WTC11 (cell line): ENCODE data around the gene MAPK8IP1. TPM values are rescaled to one million over a fixed set of nuclear protein-coding genes. Genes with fewer than 3 reads are reported as not detected.

Source experiments
- ATAC-seq: fragments of 200-7000 bp; cut with Tn5 transposase; 2 replicates; pipeline ENCODE4 v1.10.0; 2021; ENCODE audit warnings: mild to moderate bottlenecking, moderate library complexity
- CTCF ChIA-PET: fragments of 300-600 bp; sonication (Branson Sonifier 250); formaldehyde crosslinking; loops from one replicate; lab custom pipeline; 2021; ENCODE audit warnings: antibody characterized with exemption; lab: Charles Lee
- POLR2A ChIA-PET: fragments of 350-600 bp; sonication (Branson Sonifier 250); formaldehyde crosslinking; loops from one replicate; lab custom pipeline; 2021; ENCODE audit warnings: antibody characterized with exemption; lab: Charles Lee
- DNase-seq: peaks from one replicate; pipeline ENCODE4 v3.0.0; 2021; ENCODE audit warnings: low spot score
- H3K27ac Mint-ChIP-seq: 2 replicates; pipeline ENCODE4 v1.8.0; 2021; ENCODE audit warnings: mixed read lengths
- H3K27me3 Mint-ChIP-seq: 2 replicates; pipeline ENCODE4 v1.8.0; 2021; ENCODE audit warnings: low read depth, mild to moderate bottlenecking, moderate library complexity, mixed read lengths
- H3K36me3 Mint-ChIP-seq: 2 replicates; pipeline ENCODE4 v1.8.0; 2021; ENCODE audit warnings: mixed read lengths
- H3K4me1 Mint-ChIP-seq: 2 replicates; pipeline ENCODE4 v1.8.0; 2022; ENCODE audit warnings: mixed read lengths
- H3K4me3 Mint-ChIP-seq: 2 replicates; pipeline ENCODE4 v1.8.0; 2021; ENCODE audit warnings: mild to moderate bottlenecking, moderate library complexity, mixed read lengths
- H3K9me3 Mint-ChIP-seq: 2 replicates; pipeline ENCODE4 v1.8.0; 2021; ENCODE audit warnings: mixed read lengths
- ATF6 ChIP-seq: sonication (generic); formaldehyde crosslinking; IDR thresholded peaks from 2 replicates; pipeline ENCODE4 v1.8.1; 2023; ENCODE audit warnings: mild to moderate bottlenecking, missing genetic modification reagents
- E2F4 ChIP-seq: sonication (generic); formaldehyde crosslinking; IDR thresholded peaks from 2 replicates; pipeline ENCODE4 v1.8.1; 2022; ENCODE audit warnings: low read depth, mild to moderate bottlenecking, moderate library complexity, missing genetic modification reagents, borderline replicate concordance
- ELF4 ChIP-seq: sonication (generic); formaldehyde crosslinking; IDR thresholded peaks from 2 replicates; pipeline ENCODE4 v1.8.1; 2022; ENCODE audit warnings: low read depth, mild to moderate bottlenecking, moderate library complexity, missing genetic modification reagents
- ETV6 ChIP-seq: sonication (generic); formaldehyde crosslinking; IDR thresholded peaks from 2 replicates; pipeline ENCODE4 v1.8.1; 2022; ENCODE audit warnings: mild to moderate bottlenecking, missing genetic modification reagents
- GABPB1 ChIP-seq: sonication (generic); formaldehyde crosslinking; IDR thresholded peaks from 2 replicates; pipeline ENCODE4 v1.8.1; 2023; ENCODE audit warnings: mild to moderate bottlenecking, missing genetic modification reagents
- HMGA2 ChIP-seq: fragments of 250-450 bp; sonication (Bioruptor Pico); IDR thresholded peaks from 2 replicates; pipeline ENCODE4 v1.4.0; 2021; ENCODE audit warnings: mild to moderate bottlenecking, moderate library complexity
- KAT7 ChIP-seq: sonication (generic); formaldehyde crosslinking; IDR thresholded peaks from 2 replicates; pipeline ENCODE4 v1.8.1; 2023; ENCODE audit warnings: missing genetic modification reagents, mild to moderate bottlenecking, borderline replicate concordance
- MLX ChIP-seq: sonication (generic); formaldehyde crosslinking; IDR thresholded peaks from 2 replicates; pipeline ENCODE4 v1.8.1; 2023; ENCODE audit warnings: mild to moderate bottlenecking, missing genetic modification reagents, moderate library complexity
- MYBL2 ChIP-seq: sonication (generic); formaldehyde crosslinking; IDR thresholded peaks from 2 replicates; pipeline ENCODE4 v1.8.1; 2023; ENCODE audit warnings: mild to moderate bottlenecking, moderate library complexity, missing genetic modification reagents
- RELA ChIP-seq: sonication (generic); formaldehyde crosslinking; IDR thresholded peaks from 2 replicates; pipeline ENCODE4 v1.8.1; 2022; ENCODE audit warnings: missing genetic modification reagents, mild to moderate bottlenecking, borderline replicate concordance
- TP53 ChIP-seq: sonication (generic); formaldehyde crosslinking; IDR thresholded peaks from 2 replicates; pipeline ENCODE4 v1.8.1; 2023; ENCODE audit warnings: mild to moderate bottlenecking, missing genetic modification reagents
- ZNF121 ChIP-seq: sonication (generic); formaldehyde crosslinking; IDR thresholded peaks from 2 replicates; pipeline ENCODE4 v1.8.0; 2023; ENCODE audit warnings: missing genetic modification reagents
- ZNF219 ChIP-seq: sonication (generic); formaldehyde crosslinking; IDR thresholded peaks from 2 replicates; pipeline ENCODE4 v1.8.0; 2023; ENCODE audit warnings: missing genetic modification reagents, mild to moderate bottlenecking, borderline replicate concordance
- ZNF396 ChIP-seq: fragments of 250-450 bp; sonication (Bioruptor Pico); IDR thresholded peaks from 2 replicates; pipeline ENCODE4 v1.8.0; 2021; ENCODE audit warnings: mild to moderate bottlenecking, moderate library complexity, borderline replicate concordance
- ZNF416 ChIP-seq: fragments of 250-450 bp; sonication (Bioruptor Pico); IDR thresholded peaks from 2 replicates; pipeline ENCODE4 v1.9.0; 2021; ENCODE audit warnings: mild to moderate bottlenecking, inconsistent platforms
- ZNF423 ChIP-seq: fragments of 250-450 bp; sonication (Bioruptor Pico); IDR thresholded peaks from 2 replicates; pipeline ENCODE4 v2.1.2; 2022; ENCODE audit warnings: mild to moderate bottlenecking, moderate library complexity
- ZSCAN18 ChIP-seq: fragments of 250-450 bp; sonication (Bioruptor Pico); IDR thresholded peaks from 2 replicates; pipeline ENCODE4 v2.1.2; 2022; ENCODE audit warnings: mild to moderate bottlenecking, moderate library complexity
- total RNA-seq: library from RNA; stranded (reverse); gene quantifications from 3 replicates; pipeline ENCODE4 v1.2.3, GENCODE V29; 2021

The MAPK8IP1 gene
- total RNA-seq, 1 experiment from 2014 or later = 34.1 TPM

DNA sequence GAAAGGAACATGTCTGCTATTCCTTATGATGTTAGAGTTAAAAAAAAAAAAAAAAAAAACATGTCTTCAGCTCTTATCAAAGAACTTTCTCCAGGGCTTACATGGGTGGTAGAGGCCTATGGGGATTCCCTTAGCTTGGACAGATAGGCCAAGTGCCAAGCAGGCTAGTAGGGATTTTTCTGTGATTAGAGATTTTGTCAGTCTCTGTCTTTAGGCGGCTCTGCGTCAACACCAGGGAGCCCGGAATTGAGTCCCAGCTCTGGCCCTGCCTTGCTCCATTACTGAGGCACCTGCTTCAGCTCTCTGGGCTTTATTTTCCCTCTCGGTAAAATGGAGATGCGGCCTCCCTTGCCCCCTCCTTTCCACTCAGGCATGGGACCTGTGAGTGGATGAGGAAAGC lies 25.1 kb upstream of the MAPK8IP1 start:
- H3K36me3 Mint-ChIP-seq = peaks cover 16% of the 10 kb centered on the region
- ATAC-seq = no peak
- H3K4me1 Mint-ChIP-seq = peaks cover 23% of the 10 kb centered on the region
- no peak for TF ChIP-seq HMGA2 (CRISPR knock-in tag)
- no peak for TF ChIP-seq ZSCAN18 (CRISPR knock-in tag)
- no peak for TF ChIP-seq TP53 (CRISPR knock-in tag)
- TF ChIP-seq ETV6 (CRISPR knock-in tag) = no peak
- TF ChIP-seq ATF6 (CRISPR knock-in tag) = no peak
- no peak for TF ChIP-seq ZNF219
- TF ChIP-seq ZNF121 (CRISPR knock-in tag) = no peak
- TF ChIP-seq MYBL2 (CRISPR knock-in tag) = no peak
- TF ChIP-seq KAT7 (CRISPR knock-in tag) = no peak
- no peak for TF ChIP-seq ELF4 (CRISPR knock-in tag)
- no peak for TF ChIP-seq ZNF396 (CRISPR knock-in tag)
- POLR2A ChIA-PET = no interaction called here
- H3K4me3 Mint-ChIP-seq = no peak overlapping the region
- DNase-seq = no peak
- H3K27ac Mint-ChIP-seq = no peak overlapping the region
- CTCF ChIA-PET = interaction anchor here (1.3 to 5.3 kb wide), 4 partner anchors 12 to 157 kb away, joined by 3 to 48 read pairs (median 8); no protein-coding TSS in a partner anchor
- no peaks in the 10 kb centered on the region for H3K27me3 Mint-ChIP-seq
- H3K9me3 Mint-ChIP-seq = no peaks in the 10 kb centered on the region

DNA sequence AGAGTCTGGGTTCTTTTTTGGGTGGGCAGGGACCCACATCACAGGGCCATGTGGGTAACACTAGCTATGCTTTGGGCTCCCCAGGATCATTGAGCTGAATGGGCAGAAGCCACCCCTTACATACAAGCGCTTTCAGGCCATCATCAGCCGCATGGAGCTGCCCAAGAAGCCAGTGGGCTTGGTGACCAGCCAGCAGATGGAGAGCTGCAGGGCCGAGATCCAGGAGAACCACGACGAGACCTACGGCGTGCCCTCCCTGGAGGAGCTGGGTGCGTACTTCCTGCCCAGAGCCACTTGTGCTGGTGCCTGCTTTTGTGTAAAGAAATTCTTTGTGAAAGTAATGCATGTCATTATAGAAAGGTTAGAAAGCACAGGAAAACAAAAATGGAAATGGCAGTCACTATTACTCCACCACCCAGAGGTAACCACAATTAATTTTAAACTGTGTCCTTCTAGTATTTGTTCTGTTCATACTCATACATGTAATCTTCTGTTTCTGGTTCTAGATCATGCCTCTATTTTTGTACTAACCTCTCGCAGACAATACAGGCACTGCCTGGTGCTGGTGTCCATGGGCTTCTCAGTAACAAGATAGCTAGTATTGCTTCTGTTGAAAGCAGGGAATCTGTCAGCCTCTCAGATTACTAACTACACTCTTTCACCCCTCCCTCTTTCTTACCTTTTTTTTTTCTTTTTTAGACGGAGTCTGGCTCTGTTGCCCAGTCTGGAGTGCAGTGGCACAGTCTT lies 24.5 kb upstream of the MAPK8IP1 start:
- H3K9me3 Mint-ChIP-seq = no peaks in the 10 kb centered on the region
- POLR2A ChIA-PET = no interaction called here
- CTCF ChIA-PET = interaction anchor here (1.1 to 5.3 kb wide), 4 partner anchors 9 to 156 kb away, joined by 3 to 48 read pairs (median 4); no protein-coding TSS in a partner anchor
- H3K27ac Mint-ChIP-seq = no peak overlapping the region
- TF ChIP-seq RELA (CRISPR knock-in tag) (no peak), MLX (CRISPR knock-in tag) (no peak), GABPB1 (CRISPR knock-in tag) (no peak), E2F4 (CRISPR knock-in tag) (no peak), ZNF423 (CRISPR knock-in tag) (no peak)
- no peaks in the 10 kb centered on the region for H3K27me3 Mint-ChIP-seq
- H3K36me3 Mint-ChIP-seq = peaks cover 16% of the 10 kb centered on the region
- ATAC-seq = no peak
- H3K4me1 Mint-ChIP-seq = peaks cover 19% of the 10 kb centered on the region
- no peak overlapping the region for H3K4me3 Mint-ChIP-seq
- DNase-seq = no peak

- Mint-ChIP-seq H3K36me3 (peaks cover 16% of the 10 kb centered on the region), H3K4me3 (no peak overlapping the region), H3K27me3 (no peaks in the 10 kb centered on the region), H3K9me3 (no peaks in the 10 kb centered on the region), H3K4me1 (peaks cover 11% of the 10 kb centered on the region), H3K27ac (no peak overlapping the region)
- no peak for DNase-seq
- POLR2A ChIA-PET = no interaction called here
- TF ChIP-seq ZNF416 (CRISPR knock-in tag) = no peak
- no peak for ATAC-seq
- CTCF ChIA-PET = interaction anchor here (5.3 kb wide), 1 partner anchor 9 kb away, joined by 48 read pairs; no protein-coding TSS in a partner anchor
Observed at GRCh38 chr11:45864041-45864440, 21.4 kb upstream of the MAPK8IP1 start.
